ENCODE measurements around the gene DMWD.

Gene DMWD

GRCh38 chr19:45823182-45823581 is 30.5 kb upstream of the DMWD start:
- Histone ChIP-seq H3K9me3 (ENCODE audit: control insufficient read depth, low read length) (no peaks in the 10 kb centered on the region), H3K4me3 (ENCODE audit: low read length) (no peak overlapping the region), H3K27me3 (replicated peaks; ENCODE audit: control insufficient read depth, insufficient read depth, low read length) (no peaks in the 10 kb centered on the region), H3K4me1 (ENCODE audit: control insufficient read depth, insufficient read depth, low read length) (no peaks in the 10 kb centered on the region), H3K36me3 (ENCODE audit: control insufficient read depth, insufficient read depth, low read length, severe bottlenecking) (peaks cover 69% of the 10 kb centered on the region), H3K9ac (ENCODE audit: low read length) (no peak overlapping the region)
- no peak for DNase-seq (ENCODE audit: low read depth)

- H3K9ac ChIP-seq (ENCODE audit: low read length), result no peak overlapping the region
- H3K9me3 ChIP-seq (ENCODE audit: control insufficient read depth, low read length), result no peaks in the 10 kb centered on the region
- no peaks in the 10 kb centered on the region for H3K27me3 ChIP-seq (replicated peaks; ENCODE audit: control insufficient read depth, insufficient read depth, low read length)
- no peak overlapping the region for H3K4me3 ChIP-seq (ENCODE audit: low read length)
- no peak for DNase-seq (ENCODE audit: low read depth)
- H3K4me1 ChIP-seq (ENCODE audit: control insufficient read depth, insufficient read depth, low read length), result no peaks in the 10 kb centered on the region
- H3K36me3 ChIP-seq (ENCODE audit: control insufficient read depth, insufficient read depth, low read length, severe bottlenecking), result peaks cover 65% of the 10 kb centered on the region
Measured at GRCh38 chr19:45822716-45823115, 30.1 kb upstream of the DMWD start.

- no peaks in the 10 kb centered on the region for H3K27me3 ChIP-seq (replicated peaks; ENCODE audit: control insufficient read depth, insufficient read depth, low read length)
- H3K4me3 ChIP-seq (ENCODE audit: low read length), result no peak overlapping the region
- H3K9me3 ChIP-seq (ENCODE audit: control insufficient read depth, low read length), result no peaks in the 10 kb centered on the region
- no peak for DNase-seq (ENCODE audit: low read depth)
- no peak overlapping the region for H3K9ac ChIP-seq (ENCODE audit: low read length)
- peaks cover 56% of the 10 kb centered on the region for H3K36me3 ChIP-seq (ENCODE audit: control insufficient read depth, insufficient read depth, low read length, severe bottlenecking)
- H3K4me1 ChIP-seq (ENCODE audit: control insufficient read depth, insufficient read depth, low read length), result no peaks in the 10 kb centered on the region
Measured at GRCh38 chr19:45821570-45821969, 28.9 kb upstream of the DMWD start.

- Histone ChIP-seq H3K4me3 (ENCODE audit: low read length) (no peak overlapping the region), H3K9ac (ENCODE audit: low read length) (no peak overlapping the region), H3K4me1 (ENCODE audit: control insufficient read depth, insufficient read depth, low read length) (no peaks in the 10 kb centered on the region), H3K36me3 (ENCODE audit: control insufficient read depth, insufficient read depth, low read length, severe bottlenecking) (peaks cover 52% of the 10 kb centered on the region), H3K9me3 (ENCODE audit: control insufficient read depth, low read length) (no peaks in the 10 kb centered on the region), H3K27me3 (replicated peaks; ENCODE audit: control insufficient read depth, insufficient read depth, low read length) (no peaks in the 10 kb centered on the region)
- DNase-seq (ENCODE audit: low read depth), result no peak
Measured at GRCh38 chr19:45821103-45821521, 28.5 kb upstream of the DMWD start.

GRCh38 chr19:45820413-45821102 is 27.9 kb upstream of the DMWD start:
- Histone ChIP-seq H3K27me3 (replicated peaks; ENCODE audit: control insufficient read depth, insufficient read depth, low read length) (no peaks in the 10 kb centered on the region), H3K9ac (ENCODE audit: low read length) (no peak overlapping the region), H3K9me3 (ENCODE audit: control insufficient read depth, low read length) (no peaks in the 10 kb centered on the region), H3K36me3 (ENCODE audit: control insufficient read depth, insufficient read depth, low read length, severe bottlenecking) (peaks cover 47% of the 10 kb centered on the region), H3K4me3 (ENCODE audit: low read length) (no peak overlapping the region), H3K4me1 (ENCODE audit: control insufficient read depth, insufficient read depth, low read length) (no peaks in the 10 kb centered on the region)
- DNase-seq (ENCODE audit: low read depth), result no peak

GRCh38 chr19:45819769-45820168 is 27.1 kb upstream of the DMWD start:
- Histone ChIP-seq H3K9ac (ENCODE audit: low read length) (no peak overlapping the region), H3K9me3 (ENCODE audit: control insufficient read depth, low read length) (no peaks in the 10 kb centered on the region), H3K4me1 (ENCODE audit: control insufficient read depth, insufficient read depth, low read length) (no peaks in the 10 kb centered on the region), H3K4me3 (ENCODE audit: low read length) (no peak overlapping the region), H3K27me3 (replicated peaks; ENCODE audit: control insufficient read depth, insufficient read depth, low read length) (no peaks in the 10 kb centered on the region), H3K36me3 (ENCODE audit: control insufficient read depth, insufficient read depth, low read length, severe bottlenecking) (peaks cover 39% of the 10 kb centered on the region)
- DNase-seq (ENCODE audit: low read depth), result no peak

GRCh38 chr19:45817725-45818301 is 25.2 kb upstream of the DMWD start:
- Histone ChIP-seq H3K4me3 (ENCODE audit: low read length) (no peak overlapping the region), H3K9ac (ENCODE audit: low read length) (no peak overlapping the region), H3K27me3 (replicated peaks; ENCODE audit: control insufficient read depth, insufficient read depth, low read length) (no peaks in the 10 kb centered on the region), H3K4me1 (ENCODE audit: control insufficient read depth, insufficient read depth, low read length) (peaks cover 9% of the 10 kb centered on the region), H3K9me3 (ENCODE audit: control insufficient read depth, low read length) (no peaks in the 10 kb centered on the region), H3K36me3 (ENCODE audit: control insufficient read depth, insufficient read depth, low read length, severe bottlenecking) (peaks cover 21% of the 10 kb centered on the region)
- DNase-seq (ENCODE audit: low read depth), result no peak

- Histone ChIP-seq H3K4me3 (ENCODE audit: low read length) (no peak overlapping the region), H3K27me3 (replicated peaks; ENCODE audit: control insufficient read depth, insufficient read depth, low read length) (no peaks in the 10 kb centered on the region), H3K9me3 (ENCODE audit: control insufficient read depth, low read length) (no peaks in the 10 kb centered on the region), H3K4me1 (ENCODE audit: control insufficient read depth, insufficient read depth, low read length) (peaks cover 9% of the 10 kb centered on the region), H3K9ac (ENCODE audit: low read length) (peak overlapping the region; percentile 3), H3K36me3 (ENCODE audit: control insufficient read depth, insufficient read depth, low read length, severe bottlenecking) (peaks cover 15% of the 10 kb centered on the region)
- DNase-seq (ENCODE audit: low read depth), result peak; percentile 97
Measured at GRCh38 chr19:45817010-45817724, 24.5 kb upstream of the DMWD start.

- H3K4me3 ChIP-seq (ENCODE audit: low read length), result no peak overlapping the region
- H3K4me1 ChIP-seq (ENCODE audit: control insufficient read depth, insufficient read depth, low read length), result peaks cover 9% of the 10 kb centered on the region
- no peak for DNase-seq (ENCODE audit: low read depth)
- peaks cover 13% of the 10 kb centered on the region for H3K36me3 ChIP-seq (ENCODE audit: control insufficient read depth, insufficient read depth, low read length, severe bottlenecking)
- H3K27me3 ChIP-seq (replicated peaks; ENCODE audit: control insufficient read depth, insufficient read depth, low read length), result no peaks in the 10 kb centered on the region
- H3K9me3 ChIP-seq (ENCODE audit: control insufficient read depth, low read length), result no peaks in the 10 kb centered on the region
- peak overlapping the region; percentile 3 for H3K9ac ChIP-seq (ENCODE audit: low read length)
Measured at GRCh38 chr19:45816236-45817009, 23.8 kb upstream of the DMWD start.

- no peak overlapping the region for H3K4me3 ChIP-seq (ENCODE audit: low read length)
Measured at GRCh38 chr19:45815481-45816216, 23.0 kb upstream of the DMWD start.

More at GRCh38 chr19:45815481-45816216, 23.0 kb upstream of the DMWD start:
- Histone ChIP-seq H3K9ac (ENCODE audit: low read length) (no peak overlapping the region), H3K4me1 (ENCODE audit: control insufficient read depth, insufficient read depth, low read length) (peaks cover 10% of the 10 kb centered on the region), H3K27me3 (replicated peaks; ENCODE audit: control insufficient read depth, insufficient read depth, low read length) (no peaks in the 10 kb centered on the region), H3K36me3 (ENCODE audit: control insufficient read depth, insufficient read depth, low read length, severe bottlenecking) (peaks cover 10% of the 10 kb centered on the region), H3K9me3 (ENCODE audit: control insufficient read depth, low read length) (no peaks in the 10 kb centered on the region)
- DNase-seq (ENCODE audit: low read depth), result no peak

Measured in adipocyte (in vitro differentiated cells).